K562 (cell line): ENCODE data around the gene RFNG.

Experiments used
- MXI1 ChIP-seq: IDR thresholded peaks from 2 replicates; pipeline ENCODE4 v1.6.1; 2011; ENCODE audit warnings: low read depth, mild to moderate bottlenecking, improper control_type of control experiment, low read length
- TF ChIP-seq, protein P1 (sequence below): fragments of 450-650 bp; formaldehyde crosslinking; IDR thresholded peaks from 2 replicates; pipeline ENCODE4 v1.4.0; 2020; ENCODE audit warnings: mild to moderate bottlenecking, moderate library complexity

- TF ChIP-seq MXI1 = no peak
- TF ChIP-seq, protein P1, sequence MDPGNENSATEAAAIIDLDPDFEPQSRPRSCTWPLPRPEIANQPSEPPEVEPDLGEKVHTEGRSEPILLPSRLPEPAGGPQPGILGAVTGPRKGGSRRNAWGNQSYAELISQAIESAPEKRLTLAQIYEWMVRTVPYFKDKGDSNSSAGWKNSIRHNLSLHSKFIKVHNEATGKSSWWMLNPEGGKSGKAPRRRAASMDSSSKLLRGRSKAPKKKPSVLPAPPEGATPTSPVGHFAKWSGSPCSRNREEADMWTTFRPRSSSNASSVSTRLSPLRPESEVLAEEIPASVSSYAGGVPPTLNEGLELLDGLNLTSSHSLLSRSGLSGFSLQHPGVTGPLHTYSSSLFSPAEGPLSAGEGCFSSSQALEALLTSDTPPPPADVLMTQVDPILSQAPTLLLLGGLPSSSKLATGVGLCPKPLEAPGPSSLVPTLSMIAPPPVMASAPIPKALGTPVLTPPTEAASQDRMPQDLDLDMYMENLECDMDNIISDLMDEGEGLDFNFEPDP (CRISPR knock-in tag) = no peak
These were observed 19.0 kb upstream of the RFNG start for GRCh38 chr17:82070611-82071010.
